H9 (cell line): ENCODE measurements around the gene EXOC2. TPM values are rescaled to one million over a fixed set of nuclear protein-coding genes. Genes with fewer than 3 reads are reported as not detected.

Experiments
- DNase-seq: peaks from one replicate; pipeline ENCODE4 v3.0.0-alpha.2; 2017
- H2AFZ ChIP-seq: one replicate; pipeline ENCODE4 v1.6.1; 2013; ENCODE audit warnings: mild to moderate bottlenecking, low read length, control low read depth, moderate library complexity
- H2AK5ac ChIP-seq: 2 replicates; pipeline ENCODE4 v1.6.1; 2013; ENCODE audit warnings: low read length, control low read depth, mixed read lengths; ENCODE audit not compliant: insufficient read length
- H2BK120ac ChIP-seq: one replicate; pipeline ENCODE4 v1.6.1; 2013; ENCODE audit warnings: low read depth, mild to moderate bottlenecking, low read length, control low read depth, inconsistent platforms; ENCODE audit not compliant: poor library complexity, severe bottlenecking
- H2BK12ac ChIP-seq: 2 replicates; pipeline ENCODE4 v1.6.1; 2013; ENCODE audit warnings: low read length, control low read depth, mixed read lengths, low read depth; ENCODE audit not compliant: insufficient read length
- H2BK15ac ChIP-seq: 2 replicates; pipeline ENCODE4 v1.6.1; 2013; ENCODE audit warnings: low read depth, low read length, control low read depth
- H2BK20ac ChIP-seq: one replicate; pipeline ENCODE4 v1.6.1; 2013; ENCODE audit warnings: low read depth, mild to moderate bottlenecking, low read length, control low read depth, inconsistent platforms; ENCODE audit not compliant: poor library complexity, severe bottlenecking
- H2BK5ac ChIP-seq: 2 replicates; pipeline ENCODE4 v1.6.1; 2013; ENCODE audit warnings: low read length, control low read depth, mixed read lengths; ENCODE audit not compliant: insufficient read length
- H3K14ac ChIP-seq: 2 replicates; pipeline ENCODE4 v1.6.1; 2013; ENCODE audit warnings: low read length, control low read depth; ENCODE audit not compliant: insufficient read depth
- H3K18ac ChIP-seq: 2 replicates; pipeline ENCODE4 v1.6.1; 2013; ENCODE audit warnings: low read depth, mild to moderate bottlenecking, mixed read lengths, low read length, control low read depth; ENCODE audit not compliant: insufficient read length
- H3K23ac ChIP-seq: 2 replicates; pipeline ENCODE4 v1.6.1; 2013; ENCODE audit warnings: low read length, control low read depth, mixed read lengths, low read depth; ENCODE audit not compliant: insufficient read length
- H3K23me2 ChIP-seq: 2 replicates; pipeline ENCODE4 v1.6.1; 2013; ENCODE audit warnings: low read depth, mild to moderate bottlenecking, mixed read lengths, low read length, control low read depth; ENCODE audit not compliant: insufficient read length, poor library complexity, severe bottlenecking
- H3K27ac ChIP-seq: 2 replicates; pipeline ENCODE4 v1.5.1; 2013; ENCODE audit warnings: low read length, control low read depth, mixed read lengths, low read depth; ENCODE audit not compliant: insufficient read length
- H3K27me3 ChIP-seq: 2 replicates; pipeline ENCODE4 v1.6.1; 2013; ENCODE audit warnings: low read length, control low read depth, inconsistent platforms; ENCODE audit not compliant: insufficient read depth
- H3K4ac ChIP-seq: 2 replicates; pipeline ENCODE4 v1.6.1; 2013; ENCODE audit warnings: low read depth, mild to moderate bottlenecking, control low read depth, inconsistent platforms, low read length, moderate library complexity
- H3K4me1 ChIP-seq: 2 replicates; pipeline ENCODE4 v1.6.1; 2013; ENCODE audit warnings: low read length, control low read depth, inconsistent platforms; ENCODE audit not compliant: insufficient read depth
- H3K4me2 ChIP-seq: 2 replicates; pipeline ENCODE4 v1.6.1; 2013; ENCODE audit warnings: low read length, control low read depth, mixed read lengths; ENCODE audit not compliant: insufficient read length, insufficient read depth
- H3K56ac ChIP-seq: 2 replicates; pipeline ENCODE4 v1.6.1; 2013; ENCODE audit warnings: low read depth, mild to moderate bottlenecking, mixed read lengths, low read length, control low read depth; ENCODE audit not compliant: insufficient read length
- H3K79me1 ChIP-seq: 2 replicates; pipeline ENCODE4 v1.6.1; 2013; ENCODE audit warnings: low read depth, mild to moderate bottlenecking, moderate library complexity, low read length, control low read depth, inconsistent platforms; ENCODE audit not compliant: insufficient read depth, poor library complexity, severe bottlenecking
- H3K79me2 ChIP-seq: 2 replicates; pipeline ENCODE4 v1.6.1; 2013; ENCODE audit warnings: low read length, control low read depth, inconsistent platforms; ENCODE audit not compliant: insufficient read depth
- H3K9ac ChIP-seq: 2 replicates; pipeline ENCODE4 v1.6.1; 2013; ENCODE audit warnings: low read length, control low read depth, mixed read lengths; ENCODE audit not compliant: insufficient read length; ENCODE audit errors: extremely low read depth
- H3K9me3 ChIP-seq: one replicate; pipeline ENCODE4 v1.6.1; 2013; ENCODE audit warnings: low read depth, low read length, inconsistent platforms; ENCODE audit not compliant: control insufficient read depth
- H3T11ph ChIP-seq: one replicate; pipeline ENCODE4 v1.6.1; 2013; ENCODE audit warnings: mild to moderate bottlenecking, low read length, control low read depth, inconsistent platforms
- H4K20me1 ChIP-seq: one replicate; pipeline ENCODE4 v1.6.1; 2013; ENCODE audit not compliant: control insufficient read depth, insufficient read length, insufficient read depth
- H4K5ac ChIP-seq: 2 replicates; pipeline ENCODE4 v1.6.1; 2013; ENCODE audit warnings: low read depth, mild to moderate bottlenecking, mixed read lengths, low read length, control low read depth; ENCODE audit not compliant: insufficient read length
- H4K8ac ChIP-seq: replicated peaks from 2 replicates; pipeline ENCODE4 v1.6.1; 2013; ENCODE audit warnings: low read length, control low read depth, mixed read lengths, low read depth; ENCODE audit not compliant: insufficient read length
- H4K91ac ChIP-seq: 2 replicates; pipeline ENCODE4 v1.6.1; 2013; ENCODE audit warnings: low read depth, mild to moderate bottlenecking, moderate library complexity, mixed read lengths, low read length, control low read depth; ENCODE audit not compliant: insufficient read length
- H3K27ac Mint-ChIP-seq, 3 experiments: 2 replicates in 2 of 3; 3 replicates in 1 of 3; pipeline ENCODE4 v1.8.0; 2020 to 2021; ENCODE audit warnings: mixed read lengths in 3 of 3, mild to moderate bottlenecking in 1 of 3, moderate library complexity in 1 of 3
- H3K27me3 Mint-ChIP-seq: 2 replicates; pipeline ENCODE4 v1.8.0; 2021; ENCODE audit warnings: low read depth, mild to moderate bottlenecking, moderate library complexity, mixed read lengths
- H3K36me3 Mint-ChIP-seq, 3 experiments: 2 replicates in 2 of 3; 3 replicates in 1 of 3; pipeline ENCODE4 v1.8.0; 2020 to 2021; ENCODE audit warnings: low read depth in 3 of 3, mixed read lengths in 3 of 3; ENCODE audit not compliant: insufficient read depth in 1 of 3
- H3K4me1 Mint-ChIP-seq, 2 experiments: 2 replicates each; pipeline ENCODE4 v1.8.0; 2020; ENCODE audit warnings: mixed read lengths in 2 of 2
- H3K4me3 Mint-ChIP-seq, 2 experiments: 2 replicates in 1 of 2; 3 replicates in 1 of 2; pipeline ENCODE4 v1.8.0; 2020 to 2021; ENCODE audit warnings: mild to moderate bottlenecking in 2 of 2, mixed read lengths in 2 of 2, moderate library complexity in 1 of 2
- H3K9me3 Mint-ChIP-seq, 2 experiments: 2 replicates in 1 of 2; 3 replicates in 1 of 2; pipeline ENCODE4 v1.8.0; 2020; ENCODE audit warnings: mild to moderate bottlenecking in 2 of 2, mixed read lengths in 2 of 2, moderate library complexity in 1 of 2
- WGBS: extraction: QIAGEN DNeasy Blood & Tissue Kit; methylation state at CpG from one replicate; pipeline ENCODE4 v1.1.7; 2013; ENCODE audit warnings: missing lambda C conversion rate, low lambda C conversion rate, mixed read lengths; ENCODE audit not compliant: insufficient read length; ENCODE audit errors: extremely low coverage; 5-methylcytosine and 5-hydroxymethylcytosine counted together
- total RNA-seq: library from RNA; stranded (reverse); gene quantifications from 2 replicates; pipeline ENCODE4 v1.2.1, GENCODE V29; 2021
- TF ChIP-seq, protein P1 (sequence below): fragments of 200-600 bp; sonication (generic); conservative IDR thresholded peaks from 3 replicates; pipeline ENCODE4 v1.8.0; 2021; ENCODE audit warnings: antibody characterized with exemption, mild to moderate bottlenecking

Gene EXOC2
- total RNA-seq, 1 experiment from 2014 or later: 29.9 TPM

DNA sequence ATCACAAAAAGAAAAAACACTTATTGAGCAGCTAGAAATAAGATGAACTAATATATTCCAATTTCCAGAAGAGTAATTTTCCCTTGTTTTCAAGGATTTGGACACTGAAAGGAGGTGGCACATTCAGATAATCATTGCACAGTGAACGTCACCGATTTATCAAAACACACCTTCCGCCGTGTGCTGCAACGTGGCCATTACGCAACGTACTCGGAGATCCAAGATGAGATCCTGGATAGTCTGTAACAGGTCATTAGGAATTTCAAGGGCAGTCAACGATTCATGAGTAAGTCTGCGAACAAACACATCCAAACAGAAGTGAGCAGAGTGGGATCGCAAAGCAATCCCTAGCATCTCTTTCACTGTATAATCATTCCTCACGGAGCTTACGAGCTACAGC, 129.1 kb downstream of the EXOC2 start:
- no peak overlapping the region for H3K27ac ChIP-seq
- no peaks in the 10 kb centered on the region for H4K20me1 ChIP-seq
- no peak overlapping the region for H2BK12ac ChIP-seq
- no peaks in the 10 kb centered on the region for H3K23me2 ChIP-seq
- H4K5ac ChIP-seq: no peak overlapping the region
- no peak overlapping the region for H3K4me2 ChIP-seq
- no peaks in the 10 kb centered on the region for H3K27me3 ChIP-seq
- no peak overlapping the region for H3K9ac ChIP-seq
- H4K91ac ChIP-seq: no peak overlapping the region
- no peak overlapping the region for H3K4me3 Mint-ChIP-seq
- TF ChIP-seq, protein P1, sequence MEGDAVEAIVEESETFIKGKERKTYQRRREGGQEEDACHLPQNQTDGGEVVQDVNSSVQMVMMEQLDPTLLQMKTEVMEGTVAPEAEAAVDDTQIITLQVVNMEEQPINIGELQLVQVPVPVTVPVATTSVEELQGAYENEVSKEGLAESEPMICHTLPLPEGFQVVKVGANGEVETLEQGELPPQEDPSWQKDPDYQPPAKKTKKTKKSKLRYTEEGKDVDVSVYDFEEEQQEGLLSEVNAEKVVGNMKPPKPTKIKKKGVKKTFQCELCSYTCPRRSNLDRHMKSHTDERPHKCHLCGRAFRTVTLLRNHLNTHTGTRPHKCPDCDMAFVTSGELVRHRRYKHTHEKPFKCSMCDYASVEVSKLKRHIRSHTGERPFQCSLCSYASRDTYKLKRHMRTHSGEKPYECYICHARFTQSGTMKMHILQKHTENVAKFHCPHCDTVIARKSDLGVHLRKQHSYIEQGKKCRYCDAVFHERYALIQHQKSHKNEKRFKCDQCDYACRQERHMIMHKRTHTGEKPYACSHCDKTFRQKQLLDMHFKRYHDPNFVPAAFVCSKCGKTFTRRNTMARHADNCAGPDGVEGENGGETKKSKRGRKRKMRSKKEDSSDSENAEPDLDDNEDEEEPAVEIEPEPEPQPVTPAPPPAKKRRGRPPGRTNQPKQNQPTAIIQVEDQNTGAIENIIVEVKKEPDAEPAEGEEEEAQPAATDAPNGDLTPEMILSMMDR: no peak
- DNase-seq: no peak
- H3K4ac ChIP-seq: no peak overlapping the region
- H3K14ac ChIP-seq: no peak overlapping the region
- no peaks in the 10 kb centered on the region for H3K27me3 Mint-ChIP-seq
- H2AK5ac ChIP-seq: no peak overlapping the region
- H4K8ac ChIP-seq: no peak overlapping the region
- H3K9me3 Mint-ChIP-seq: no peaks in the 10 kb centered on the region
- H2AFZ ChIP-seq: no peak overlapping the region
- H3T11ph ChIP-seq: no peak overlapping the region
- no peak overlapping the region for H3K27ac Mint-ChIP-seq
- no CpG with 5 or more reads among the region's 13 CpGs for WGBS
- H3K23ac ChIP-seq: no peak overlapping the region
- H2BK20ac ChIP-seq: no peak overlapping the region
- no peak overlapping the region for H3K18ac ChIP-seq
- H3K4me1 Mint-ChIP-seq: no peaks in the 10 kb centered on the region
- no peaks in the 10 kb centered on the region for H3K9me3 ChIP-seq
- H3K79me1 ChIP-seq: no peaks in the 10 kb centered on the region
- no peaks in the 10 kb centered on the region for H3K79me2 ChIP-seq
- H3K36me3 Mint-ChIP-seq: peaks cover 13 to 44% (median 39%) of the 10 kb centered on the region in 3 experiments; a peak in 6 of 7 replicates
- H3K4me1 ChIP-seq: no peaks in the 10 kb centered on the region
- no peak overlapping the region for H2BK5ac ChIP-seq
- no peak overlapping the region for H3K56ac ChIP-seq
- H2BK120ac ChIP-seq: no peak overlapping the region
- H2BK15ac ChIP-seq: no peak overlapping the region
